Naive thymus-derived CD8-positive, alpha-beta T cell (primary cell): ENCODE results near the gene KREMEN1. TPM values are rescaled to one million over a fixed set of nuclear protein-coding genes. Genes with fewer than 3 reads are reported as not detected.
A peak's percentile ranks its signal among the peaks of the same experiment; 100 is the strongest.

Source experiments
- ATAC-seq, 2 donors: fragments of 150-1000 bp; cut with Tn5 transposase in 1 of 2; sonication (Bioruptor Pico), chemical (Tn5 transposase) in 1 of 2; 1 replicate in 1 of 2; 2 replicates in 1 of 2; pipeline ENCODE4 v1.10.0; 2021; ENCODE audit warnings: mild to moderate bottlenecking in 2 of 2, moderate library complexity in 2 of 2
- POLR2A ChIA-PET: fragments of 350-600 bp; sonication (Branson Sonifier 250); formaldehyde crosslinking; loops from one replicate; lab custom pipeline; 2021; ENCODE audit warnings: antibody characterized with exemption; lab: Charles Lee
- DNase-seq, 10 donors: peaks; one replicate each; pipeline versions ENCODE4 v3.0.0 to v3.0.0-alpha.2; 2020 to 2022
- H3K27ac Mint-ChIP-seq, 10 donors: one replicate each; pipeline ENCODE4 v1.8.0; 2020 to 2022; ENCODE audit warnings: mild to moderate bottlenecking in 10 of 10, mixed read lengths in 10 of 10, moderate library complexity in 4 of 10, inconsistent platforms in 1 of 10
- H3K27me3 Mint-ChIP-seq, 5 donors: one replicate each; pipeline ENCODE4 v1.8.0; 2021 to 2022; ENCODE audit warnings: mixed read lengths in 5 of 5
- H3K36me3 Mint-ChIP-seq, 3 donors: one replicate each; pipeline ENCODE4 v1.8.0; 2020 to 2022; ENCODE audit warnings: mixed read lengths in 3 of 3, mild to moderate bottlenecking in 2 of 3, inconsistent platforms in 1 of 3
- H3K4me1 Mint-ChIP-seq, 4 donors: one replicate each; pipeline ENCODE4 v1.8.0; 2021 to 2022; ENCODE audit warnings: mixed read lengths in 4 of 4
- H3K4me3 Mint-ChIP-seq, 10 donors: one replicate each; pipeline ENCODE4 v1.8.0; 2020 to 2022; ENCODE audit warnings: mild to moderate bottlenecking in 10 of 10, mixed read lengths in 10 of 10, moderate library complexity in 6 of 10, inconsistent platforms in 1 of 10
- H3K9me3 Mint-ChIP-seq, 9 donors: one replicate each; pipeline ENCODE4 v1.8.0; 2020 to 2022; ENCODE audit warnings: mixed read lengths in 9 of 9, mild to moderate bottlenecking in 3 of 9, inconsistent platforms in 1 of 9, moderate library complexity in 1 of 9
- polyA plus RNA-seq, 3 donors: library from polyadenylated mRNA; unstranded; fragments of 300-500 nt; fragmentation: Illumina TruSeq; gene quantifications; one replicate each; pipeline ENCODE4 v1.2.3, GENCODE V29; 2021
- total RNA-seq, 8 experiments: library from RNA in 2 of 8; stranded (reverse) in 2 of 8; gene quantifications; one replicate each; pipeline ENCODE4 v1.2.3 and lab custom pipeline; 2021 to 2026

Gene KREMEN1
- total and polyA plus RNA-seq, 5 experiments from 2014 or later, result not detected

GRCh38 chr22:29183971-29184848 lies 111.4 kb downstream of the KREMEN1 start:
- no peaks in the 10 kb centered on the region for H3K9me3 Mint-ChIP-seq
- POLR2A ChIA-PET, result no interaction called here
- no peaks in the 10 kb centered on the region for H3K36me3 Mint-ChIP-seq
- no peak overlapping the region for H3K4me3 Mint-ChIP-seq
- ATAC-seq, result no peak
- peaks cover 0 to 4% (median 0%) of the 10 kb centered on the region in 5 donors for H3K27me3 Mint-ChIP-seq
- H3K27ac Mint-ChIP-seq, result no peak overlapping the region
- no peak for DNase-seq
- no peaks in the 10 kb centered on the region for H3K4me1 Mint-ChIP-seq

GRCh38 chr22:29184849-29185490 lies 112.1 kb downstream of the KREMEN1 start:
- Mint-ChIP-seq H3K27ac (no peak overlapping the region), H3K36me3 (no peaks in the 10 kb centered on the region), H3K4me1 (no peaks in the 10 kb centered on the region), H3K4me3 (no peak overlapping the region), H3K9me3 (no peaks in the 10 kb centered on the region), H3K27me3 (peaks cover 0 to 6% (median 0%) of the 10 kb centered on the region in 5 donors)
- POLR2A ChIA-PET, result no interaction called here
- ATAC-seq, result no peak
- no peak for DNase-seq

GRCh38 chr22:29186302-29186701 lies 113.5 kb downstream of the KREMEN1 start:
- POLR2A ChIA-PET, result no interaction called here
- peak overlapping the region in 1 of 10 donors; percentile 20 for H3K4me3 Mint-ChIP-seq
- no peaks in the 10 kb centered on the region for H3K36me3 Mint-ChIP-seq
- DNase-seq (no peak), ATAC-seq (no peak)
- no peaks in the 10 kb centered on the region for H3K4me1 Mint-ChIP-seq
- H3K9me3 Mint-ChIP-seq, result no peaks in the 10 kb centered on the region
- H3K27ac Mint-ChIP-seq, result no peak overlapping the region
- H3K27me3 Mint-ChIP-seq, result peaks cover 0 to 6% (median 0%) of the 10 kb centered on the region in 5 donors

DNA sequence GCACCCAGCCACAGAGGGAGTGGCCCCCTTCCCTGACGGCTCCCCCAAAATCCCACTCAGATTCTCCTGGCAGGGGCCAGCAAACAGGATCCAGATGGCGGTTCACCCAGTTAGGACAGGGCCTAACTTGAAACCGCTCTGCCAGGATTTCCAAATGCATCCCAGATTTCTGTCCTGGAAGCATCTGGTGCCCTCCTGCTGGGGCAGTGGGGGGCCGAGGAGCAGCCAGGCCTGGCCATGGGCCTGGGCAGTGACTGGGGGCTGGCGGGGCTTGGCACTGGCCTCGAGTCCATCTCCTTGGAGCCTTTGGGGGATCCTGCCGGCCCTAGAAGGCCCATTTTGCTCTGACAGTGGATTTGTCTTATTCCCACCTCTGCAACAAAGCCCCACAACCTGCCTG lies 115.0 kb downstream of the KREMEN1 start:
- no peak overlapping the region for H3K27ac Mint-ChIP-seq
- H3K4me1 Mint-ChIP-seq, result no peaks in the 10 kb centered on the region
- POLR2A ChIA-PET, result no interaction called here
- DNase-seq (no peak), ATAC-seq (no peak)
- peaks cover 0 to 6% (median 2%) of the 10 kb centered on the region in 5 donors for H3K27me3 Mint-ChIP-seq
- H3K9me3 Mint-ChIP-seq, result no peaks in the 10 kb centered on the region
- H3K4me3 Mint-ChIP-seq, result no peak overlapping the region
- no peaks in the 10 kb centered on the region for H3K36me3 Mint-ChIP-seq

DNA sequence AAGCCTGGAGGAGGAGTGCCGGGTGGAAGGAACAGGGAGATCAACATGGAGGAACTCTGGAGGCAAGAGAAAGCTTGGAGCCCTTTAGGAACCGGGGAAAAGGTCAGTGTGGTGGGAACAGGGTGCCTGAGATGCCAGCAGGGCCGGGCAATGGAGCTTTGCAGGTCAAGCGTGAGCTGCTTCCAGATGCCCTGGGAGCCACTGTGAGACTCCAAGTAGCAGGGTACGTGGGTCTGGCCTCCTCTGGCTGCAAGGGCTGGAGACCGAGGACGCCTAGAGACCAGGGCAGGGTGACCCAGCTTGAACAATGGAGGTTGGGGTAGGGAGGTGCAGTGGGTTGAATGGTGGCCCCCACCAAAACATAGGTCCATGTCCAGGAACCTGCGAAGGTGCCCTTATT lies 117.2 kb downstream of the KREMEN1 start:
- no peak for DNase-seq
- peaks cover 2 to 10% (median 5%) of the 10 kb centered on the region in 5 donors for H3K27me3 Mint-ChIP-seq
- H3K27ac Mint-ChIP-seq, result no peak overlapping the region
- ATAC-seq, result no peak
- H3K4me3 Mint-ChIP-seq, result no peak overlapping the region
- POLR2A ChIA-PET, result no interaction called here
- H3K36me3 Mint-ChIP-seq, result no peaks in the 10 kb centered on the region
- peaks cover 0 to 7% (median 0%) of the 10 kb centered on the region in 9 donors for H3K9me3 Mint-ChIP-seq
- H3K4me1 Mint-ChIP-seq, result no peaks in the 10 kb centered on the region

DNA sequence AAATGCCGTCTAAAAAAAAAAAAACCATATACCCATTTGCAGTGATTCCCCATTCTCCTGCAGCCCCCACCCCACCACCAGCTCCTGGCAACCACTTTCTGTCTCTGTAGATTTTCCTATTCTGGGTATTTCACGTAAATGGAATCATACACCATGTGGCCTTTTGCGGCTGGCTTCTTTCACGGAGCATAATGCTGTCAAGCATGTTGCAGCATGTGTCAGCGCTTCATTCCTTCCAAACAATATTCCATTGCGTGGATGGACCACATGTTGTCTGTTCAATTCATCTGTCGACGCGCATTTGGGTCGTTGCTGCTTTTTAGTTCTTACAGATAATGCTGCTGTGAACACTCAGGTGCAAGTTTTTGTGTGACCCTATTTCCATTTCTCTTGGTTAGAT lies 118.1 kb downstream of the KREMEN1 start:
- POLR2A ChIA-PET, result no interaction called here
- Mint-ChIP-seq H3K27ac (no peak overlapping the region), H3K27me3 (peaks cover 2 to 13% (median 9%) of the 10 kb centered on the region in 5 donors)

DNA sequence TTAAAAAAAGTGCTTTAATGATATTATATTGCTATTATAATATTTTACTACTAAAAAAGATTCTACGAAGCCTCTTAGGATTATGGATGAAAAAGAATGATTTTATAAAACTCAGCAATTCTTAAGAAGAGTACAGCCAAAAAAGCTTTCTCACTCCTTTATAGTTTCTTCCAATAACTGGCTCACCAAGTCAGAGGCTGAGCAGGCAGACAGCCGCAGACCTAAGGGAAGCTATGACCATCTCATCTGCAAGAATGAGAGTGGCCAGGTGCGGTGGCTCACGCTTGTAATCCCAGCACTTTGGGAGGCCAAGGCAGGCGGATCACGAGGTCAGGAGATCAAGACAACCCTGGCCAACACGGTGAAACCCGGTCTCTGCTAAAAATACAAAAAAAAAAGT lies 120.2 kb downstream of the KREMEN1 start:
- peaks cover 2 to 31% (median 13%) of the 10 kb centered on the region in 5 donors for H3K27me3 Mint-ChIP-seq
- ATAC-seq (no peak), DNase-seq (no peak)
- H3K9me3 Mint-ChIP-seq, result peaks cover 0 to 7% (median 0%) of the 10 kb centered on the region in 9 donors
- no peaks in the 10 kb centered on the region for H3K4me1 Mint-ChIP-seq
- POLR2A ChIA-PET, result no interaction called here
- no peaks in the 10 kb centered on the region for H3K36me3 Mint-ChIP-seq
- no peak overlapping the region for H3K4me3 Mint-ChIP-seq
- no peak overlapping the region for H3K27ac Mint-ChIP-seq

More for the DNA sequence above, 118.1 kb downstream of the KREMEN1 start:
- Mint-ChIP-seq H3K4me1 (no peaks in the 10 kb centered on the region), H3K36me3 (no peaks in the 10 kb centered on the region), H3K4me3 (no peak overlapping the region), H3K9me3 (peaks cover 0 to 7% (median 0%) of the 10 kb centered on the region in 9 donors)
- DNase-seq (no peak), ATAC-seq (no peak)

GRCh38 chr22:29194184-29194583 lies 121.3 kb downstream of the KREMEN1 start:
- DNase-seq (no peak), ATAC-seq (no peak)
- POLR2A ChIA-PET, result no interaction called here
- Mint-ChIP-seq H3K4me3 (no peak overlapping the region), H3K36me3 (no peaks in the 10 kb centered on the region), H3K9me3 (peaks cover 0 to 7% (median 0%) of the 10 kb centered on the region in 9 donors), H3K27me3 (peaks cover 2 to 33% (median 10%) of the 10 kb centered on the region in 5 donors), H3K27ac (no peak overlapping the region), H3K4me1 (no peaks in the 10 kb centered on the region)

DNA sequence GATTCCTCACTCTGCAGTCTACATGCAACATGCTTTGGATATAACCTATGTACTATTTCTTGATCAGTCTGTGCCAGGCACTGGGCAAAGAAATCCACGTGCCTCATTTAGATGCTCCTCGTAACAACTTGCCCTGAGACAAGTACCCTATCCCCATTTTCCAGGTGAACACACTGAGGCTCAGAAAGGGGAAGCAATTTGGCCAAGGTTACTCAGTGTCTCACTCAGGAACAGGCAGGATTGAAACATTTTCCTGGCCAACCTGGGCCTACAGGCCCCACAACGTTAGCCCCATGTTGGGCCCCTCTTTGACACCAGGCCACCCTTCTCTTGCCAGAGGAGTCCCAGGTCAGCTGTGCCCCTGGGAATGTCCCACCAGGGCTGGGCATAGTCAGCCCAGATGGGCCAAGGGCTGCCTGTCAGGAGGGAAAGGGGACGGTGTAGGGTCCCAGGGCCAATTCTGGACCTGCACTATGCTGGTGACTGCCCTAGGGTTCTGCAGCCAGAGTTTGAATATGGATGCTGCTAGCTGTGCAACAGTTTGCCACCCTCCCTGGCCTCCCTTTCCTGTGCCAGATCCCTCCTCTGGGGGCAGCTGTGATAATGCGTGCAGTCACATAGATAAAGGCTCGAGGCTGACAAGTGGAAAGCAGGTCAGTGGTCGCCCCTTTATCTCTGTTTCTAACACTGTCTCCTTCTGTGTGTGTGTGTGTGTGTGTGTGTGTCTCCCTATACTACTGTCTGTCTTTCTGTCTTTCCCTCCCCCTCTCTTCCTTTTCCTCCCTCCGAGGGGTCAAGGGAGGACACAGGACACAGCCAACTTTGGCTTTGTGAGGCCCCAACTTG lies 122.5 kb downstream of the KREMEN1 start:
- ATAC-seq, result no peak
- Mint-ChIP-seq H3K9me3 (peaks cover 0 to 7% (median 0%) of the 10 kb centered on the region in 9 donors), H3K4me3 (no peak overlapping the region), H3K27ac (no peak overlapping the region), H3K36me3 (no peaks in the 10 kb centered on the region), H3K27me3 (peaks cover 2 to 43% (median 12%) of the 10 kb centered on the region in 5 donors), H3K4me1 (no peaks in the 10 kb centered on the region)
- DNase-seq, result no peak
- POLR2A ChIA-PET, result no interaction called here

- Mint-ChIP-seq H3K36me3 (no peaks in the 10 kb centered on the region), H3K9me3 (peaks cover 0 to 7% (median 0%) of the 10 kb centered on the region in 9 donors), H3K27ac (no peak overlapping the region), H3K27me3 (peaks cover 4 to 51% (median 18%) of the 10 kb centered on the region in 5 donors), H3K4me3 (no peak overlapping the region), H3K4me1 (peaks cover 0 to 3% (median 2%) of the 10 kb centered on the region in 4 donors)
- DNase-seq (no peak), ATAC-seq (no peak)
- POLR2A ChIA-PET, result no interaction called here
Measured at GRCh38 chr22:29195964-29196666, 123.3 kb downstream of the KREMEN1 start.

GRCh38 chr22:29197096-29197495 lies 124.3 kb downstream of the KREMEN1 start:
- POLR2A ChIA-PET, result no interaction called here
- DNase-seq, result no peak
- H3K4me3 Mint-ChIP-seq, result no peak overlapping the region
- no peaks in the 10 kb centered on the region for H3K36me3 Mint-ChIP-seq
- peaks cover 0 to 7% (median 0%) of the 10 kb centered on the region in 9 donors for H3K9me3 Mint-ChIP-seq
- peaks cover 4 to 61% (median 20%) of the 10 kb centered on the region in 5 donors for H3K27me3 Mint-ChIP-seq
- H3K27ac Mint-ChIP-seq, result no peak overlapping the region
- H3K4me1 Mint-ChIP-seq, result peaks cover 3 to 11% (median 8%) of the 10 kb centered on the region in 4 donors
- ATAC-seq, result no peak

DNA sequence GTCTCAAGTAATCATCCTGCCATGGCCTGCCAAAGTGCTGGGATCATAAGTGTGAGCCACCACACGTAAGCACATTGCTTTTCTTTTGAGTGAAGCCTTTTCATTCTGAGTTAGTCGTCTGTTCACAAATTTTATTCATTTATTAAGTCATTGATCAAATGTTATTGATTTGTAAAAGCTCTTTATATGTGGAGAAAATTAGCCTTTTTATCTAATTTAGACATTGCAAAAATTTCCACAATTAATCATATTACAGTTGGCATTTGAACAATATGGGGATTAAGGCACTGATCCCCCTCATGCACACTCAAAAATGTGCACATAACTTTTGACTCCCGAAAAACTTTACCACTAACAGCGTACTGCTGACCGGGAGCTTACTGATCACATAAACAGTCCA lies 125.4 kb downstream of the KREMEN1 start:
- Mint-ChIP-seq H3K27ac (no peak overlapping the region), H3K4me3 (no peak overlapping the region), H3K4me1 (peaks cover 8 to 20% (median 15%) of the 10 kb centered on the region in 4 donors), H3K36me3 (no peaks in the 10 kb centered on the region), H3K27me3 (peaks cover 2 to 68% (median 20%) of the 10 kb centered on the region in 5 donors), H3K9me3 (peaks cover 0 to 7% (median 0%) of the 10 kb centered on the region in 9 donors)
- DNase-seq (no peak), ATAC-seq (no peak)
- POLR2A ChIA-PET, result no interaction called here
